SKM-1 (cell line): ENCODE measurements around the gene KRTAP4-12.
"Not testable (repeated sequence)": the region's sequence is repeated elsewhere in the genome, so short reads cannot be mapped to it uniquely, and the experiment has no call there.

Experiments used
- DNase-seq: peaks from one replicate; lab custom pipeline; 2025; ENCODE audit not compliant: unreplicated experiment; lab: John Stamatoyannopoulos, UW

The KRTAP4-12 gene

GRCh38 chr17:41096055-41096454 lies 27.9 kb downstream of the KRTAP4-12 start:
- no peak for DNase-seq

- not testable (repeated sequence) for DNase-seq
Measured at GRCh38 chr17:41088760-41089352, 35.1 kb downstream of the KRTAP4-12 start.

- not testable (repeated sequence) for DNase-seq
Measured at GRCh38 chr17:41084100-41084856, 39.7 kb downstream of the KRTAP4-12 start, which contains the start of gene KRTAP4-7. Gene KRTAP4-7 (plus strand): TSS chr17:41084150. CDS start chr17:41084207, 57 bp downstream.

GRCh38 chr17:41083427-41083826 lies 40.6 kb downstream of the KRTAP4-12 start:
- DNase-seq: not testable (repeated sequence)

- no peak for DNase-seq
Measured at GRCh38 chr17:41082626-41083025, 41.4 kb downstream of the KRTAP4-12 start.

- DNase-seq: no peak
Measured at GRCh38 chr17:41076788-41077187, 47.2 kb downstream of the KRTAP4-12 start.

- DNase-seq: no peak
Measured at GRCh38 chr17:41073676-41074075, 50.3 kb downstream of the KRTAP4-12 start.
